HG03520 (cell line): ENCODE data around the gene HOXD13.

ENCODE experiments used
- ATAC-seq: cut with Tn5 transposase; IDR thresholded peaks from one replicate; pipeline ENCODE4 v1.9.1; 2021; ENCODE audit warnings: mild to moderate bottlenecking, moderate library complexity; ENCODE audit not compliant: unreplicated experiment

The HOXD13 gene

DNA sequence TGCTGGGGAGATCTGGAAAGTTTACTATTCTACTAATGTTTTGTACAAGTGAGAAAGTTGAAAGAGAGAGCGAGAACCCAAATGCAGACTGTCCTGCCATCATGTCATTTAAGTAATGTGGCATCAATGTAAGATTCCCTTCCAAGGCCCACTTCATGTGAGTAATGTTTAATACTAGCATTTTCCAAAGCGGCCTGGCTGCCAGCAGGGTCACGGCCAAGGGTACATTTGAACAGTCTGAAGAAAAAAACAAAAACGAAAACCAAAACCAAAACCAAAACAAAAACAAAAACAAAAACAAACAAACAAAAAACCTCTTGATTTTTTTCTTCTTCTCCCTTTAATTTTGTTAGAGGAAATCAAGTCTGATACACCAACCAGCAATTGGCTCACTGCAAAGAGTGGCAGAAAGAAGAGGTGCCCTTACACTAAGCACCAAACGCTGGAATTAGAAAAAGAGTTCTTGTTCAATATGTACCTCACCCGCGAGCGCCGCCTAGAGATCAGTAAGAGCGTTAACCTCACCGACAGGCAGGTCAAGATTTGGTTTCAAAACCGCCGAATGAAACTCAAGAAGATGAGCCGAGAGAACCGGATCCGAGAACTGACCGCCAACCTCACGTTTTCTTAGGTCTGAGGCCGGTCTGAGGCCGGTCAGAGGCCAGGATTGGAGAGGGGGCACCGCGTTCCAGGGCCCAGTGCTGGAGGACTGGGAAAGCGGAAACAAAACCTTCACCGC, 26.2 kb downstream of the HOXD13 start:
- ATAC-seq: no peak

DNA sequence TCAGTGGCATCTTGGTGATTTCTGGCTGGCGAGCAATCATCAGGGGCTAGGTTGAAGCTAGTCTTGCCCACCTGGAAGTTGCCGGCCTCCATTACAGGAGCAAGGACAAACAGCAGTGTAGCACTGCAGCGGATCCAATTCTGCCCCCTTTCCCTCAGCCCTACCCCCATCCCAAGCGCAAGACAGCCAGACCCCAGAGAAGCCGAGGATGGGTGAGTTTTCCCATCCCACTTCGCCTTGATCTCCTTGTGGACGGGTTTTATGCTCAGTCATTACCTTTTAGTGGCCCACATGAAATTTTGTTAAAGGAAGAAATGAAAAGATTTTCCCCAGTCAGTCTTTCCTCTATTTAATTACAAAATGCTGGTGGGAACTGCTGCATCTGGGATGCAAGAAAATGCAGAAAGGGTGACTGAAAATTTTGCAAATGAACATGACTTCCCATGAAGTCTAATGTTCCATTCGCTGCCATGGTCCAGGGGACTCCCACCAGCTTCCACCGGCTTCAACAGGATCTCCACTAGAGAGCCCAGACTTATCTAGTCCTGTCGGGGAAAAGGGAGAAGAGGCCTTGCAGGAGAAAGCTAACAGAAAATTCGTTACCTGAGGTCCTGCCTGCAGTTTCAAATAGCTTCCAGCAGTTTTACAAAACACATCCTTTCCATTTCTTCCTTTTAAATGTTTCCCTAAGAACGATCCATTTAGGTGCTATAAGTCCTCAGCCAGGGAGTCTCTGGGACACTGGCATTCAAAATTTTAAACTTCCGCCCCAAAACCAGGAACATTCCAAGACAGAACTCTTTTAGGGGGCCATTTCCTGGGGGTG, 28.1 kb downstream of the HOXD13 start:
- no peak for ATAC-seq

DNA sequence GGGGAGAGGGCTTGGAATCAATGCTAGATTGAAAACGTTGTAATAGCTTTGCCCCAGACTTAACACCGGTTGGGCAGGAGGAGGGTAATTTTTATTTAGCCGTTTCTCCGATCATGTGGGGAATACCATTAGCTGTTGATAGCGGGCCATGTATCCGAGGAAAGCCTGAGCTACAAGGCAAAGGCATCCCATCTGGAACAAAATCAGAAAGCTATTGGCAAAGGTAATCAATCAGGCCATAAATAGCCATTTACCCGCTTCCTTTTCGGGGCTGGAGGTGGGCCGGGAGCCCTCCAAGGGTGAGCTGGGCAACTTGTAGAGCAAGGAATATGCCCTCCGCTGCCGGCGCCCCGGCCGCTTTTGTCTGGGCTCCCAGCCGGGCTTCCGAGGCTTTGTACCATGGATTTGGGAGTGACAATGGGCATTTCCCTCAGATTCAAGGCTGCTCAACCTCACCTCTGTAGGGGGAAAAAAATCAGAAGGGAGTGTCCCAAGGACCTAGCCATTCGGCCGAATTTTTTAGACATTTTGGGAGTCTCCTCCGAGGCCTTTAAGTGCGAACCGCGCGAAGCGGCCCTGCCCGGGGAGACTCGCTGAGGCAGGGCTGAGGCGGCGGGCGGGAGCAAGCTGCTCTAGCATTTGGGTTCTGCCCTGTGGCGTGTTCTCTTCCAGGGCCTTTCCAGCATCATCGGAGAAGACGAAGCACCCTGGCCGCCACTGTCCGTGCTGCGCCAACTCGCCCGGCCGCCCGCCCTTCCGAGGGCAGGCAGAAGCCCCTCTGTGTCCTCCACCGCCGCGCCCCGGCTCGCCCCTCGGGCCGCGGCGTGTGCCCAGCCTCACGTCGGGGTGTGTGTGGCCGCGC, 28.9 kb downstream of the HOXD13 start:
- ATAC-seq: no peak

DNA sequence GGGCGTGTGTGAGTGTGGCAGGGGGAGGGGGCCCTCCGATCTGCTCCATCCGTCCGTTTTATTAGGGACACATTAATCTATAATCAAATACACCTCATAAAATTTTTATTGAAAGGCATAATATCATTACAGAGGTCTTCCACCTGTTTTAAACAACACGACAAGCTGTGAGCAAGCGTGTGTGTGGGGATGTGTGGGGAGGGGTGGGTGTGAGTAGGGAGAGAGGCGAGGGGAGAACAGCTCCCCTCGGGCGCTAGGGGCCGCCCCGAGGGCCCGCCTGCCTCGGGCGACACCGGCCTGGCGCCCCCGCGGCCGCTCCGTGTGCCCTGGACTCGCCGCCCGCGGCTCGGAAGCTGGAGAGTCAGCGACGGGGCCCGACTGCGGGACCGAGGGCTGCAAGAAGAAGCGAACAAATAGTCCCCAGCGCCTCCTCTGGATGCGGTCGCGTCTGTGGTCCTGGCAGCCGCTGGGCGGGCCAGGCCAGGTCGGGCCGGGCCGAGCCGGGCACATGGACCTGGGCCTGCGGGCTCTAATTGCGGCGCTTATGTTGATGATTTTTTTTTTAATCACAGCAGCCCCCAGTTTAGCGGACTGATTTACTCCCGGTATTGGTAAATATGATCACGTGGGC, 29.6 kb downstream of the HOXD13 start:
- ATAC-seq: no peak

DNA sequence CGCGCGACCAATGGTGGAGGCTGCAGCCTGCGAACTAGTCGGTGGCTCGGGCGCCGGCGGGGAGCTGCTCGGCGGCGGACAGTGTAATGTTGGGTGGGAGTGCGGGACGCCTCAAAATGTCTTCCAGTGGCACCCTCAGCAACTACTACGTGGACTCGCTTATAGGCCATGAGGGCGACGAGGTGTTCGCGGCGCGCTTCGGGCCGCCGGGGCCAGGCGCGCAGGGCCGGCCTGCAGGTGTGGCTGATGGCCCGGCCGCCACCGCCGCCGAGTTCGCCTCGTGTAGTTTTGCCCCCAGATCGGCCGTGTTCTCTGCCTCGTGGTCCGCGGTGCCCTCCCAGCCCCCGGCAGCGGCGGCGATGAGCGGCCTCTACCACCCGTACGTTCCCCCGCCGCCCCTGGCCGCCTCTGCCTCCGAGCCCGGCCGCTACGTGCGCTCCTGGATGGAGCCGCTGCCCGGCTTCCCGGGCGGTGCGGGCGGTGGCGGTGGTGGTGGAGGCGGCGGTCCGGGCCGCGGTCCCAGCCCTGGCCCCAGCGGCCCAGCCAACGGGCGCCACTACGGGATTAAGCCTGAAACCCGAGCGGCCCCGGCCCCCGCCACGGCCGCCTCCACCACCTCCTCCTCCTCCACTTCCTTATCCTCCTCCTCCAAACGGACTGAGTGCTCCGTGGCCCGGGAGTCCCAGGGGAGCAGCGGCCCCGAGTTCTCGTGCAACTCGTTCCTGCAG, 30.3 kb downstream of the HOXD13 start, which contains the start of gene HOXD9:
TSS of gene HOXD9 (plus strand) at position 37 of the 728 bp plus-strand sequence. CDS start at position 87, 50 bp downstream.
- ATAC-seq: no peak

DNA sequence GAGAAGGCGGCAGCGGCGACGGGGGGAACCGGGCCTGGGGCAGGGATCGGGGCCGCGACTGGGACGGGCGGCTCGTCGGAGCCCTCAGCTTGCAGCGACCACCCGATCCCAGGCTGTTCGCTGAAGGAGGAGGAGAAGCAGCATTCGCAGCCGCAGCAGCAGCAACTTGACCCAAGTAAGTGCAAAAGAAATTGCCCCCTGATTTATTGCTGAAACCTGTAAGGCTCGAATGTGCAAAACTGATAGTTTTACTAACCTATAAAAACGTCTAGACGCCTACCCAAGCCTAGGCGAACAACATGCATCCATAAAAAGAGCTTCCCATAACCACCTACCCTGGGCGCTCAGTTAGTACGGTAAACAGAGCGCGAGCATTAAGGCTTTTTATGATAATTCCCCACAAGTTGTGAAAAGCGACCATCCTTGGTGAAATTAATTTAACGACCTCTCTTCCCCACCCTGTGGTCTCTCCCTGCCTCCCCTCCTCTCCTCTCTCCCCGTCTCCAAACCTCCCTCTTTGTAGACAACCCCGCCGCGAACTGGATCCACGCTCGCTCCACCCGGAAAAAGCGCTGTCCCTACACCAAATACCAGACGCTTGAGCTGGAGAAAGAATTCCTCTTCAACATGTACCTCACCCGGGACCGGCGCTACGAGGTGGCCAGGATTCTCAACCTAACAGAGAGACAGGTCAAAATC, 31.0 kb downstream of the HOXD13 start:
- ATAC-seq: no peak

DNA sequence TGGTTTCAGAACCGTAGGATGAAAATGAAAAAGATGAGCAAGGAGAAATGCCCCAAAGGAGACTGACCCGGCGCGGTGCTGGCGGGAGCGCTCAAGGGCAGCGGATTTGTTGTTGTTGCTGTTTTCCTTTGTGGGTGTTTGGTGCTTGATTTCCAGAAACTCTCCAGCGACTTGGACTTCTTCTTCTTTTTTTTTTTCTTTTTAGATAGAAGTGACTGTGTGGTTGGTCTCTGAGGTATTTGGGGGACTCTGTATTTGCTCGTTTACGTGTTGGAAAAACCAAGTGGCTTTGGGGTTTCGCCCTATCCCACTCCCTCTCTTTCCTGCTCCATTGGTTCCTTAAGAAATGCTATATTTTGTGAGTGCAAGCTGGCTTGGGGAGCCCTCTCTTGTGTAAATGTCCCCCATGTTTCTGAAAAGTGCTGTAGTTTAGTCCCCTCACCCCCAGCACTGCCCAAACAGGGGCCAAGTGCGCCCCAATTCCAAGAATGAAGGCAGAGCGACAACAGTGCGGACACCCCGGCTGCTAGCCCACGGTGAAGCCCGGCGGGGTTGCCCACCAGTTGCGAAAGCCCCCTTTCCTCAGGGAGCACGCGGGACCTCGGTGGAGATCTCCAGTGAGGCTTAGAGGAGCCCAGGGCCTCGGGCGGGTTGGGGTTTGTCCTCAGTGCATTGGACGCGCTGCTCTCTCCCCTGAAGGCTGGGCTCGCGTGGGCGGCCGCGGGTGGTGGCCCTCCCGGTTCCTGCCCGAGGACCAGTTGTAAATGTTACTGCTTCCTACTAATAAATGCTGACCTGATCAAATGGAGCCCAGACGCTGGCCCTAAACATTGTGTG, 31.8 kb downstream of the HOXD13 start:
- no peak for ATAC-seq

DNA sequence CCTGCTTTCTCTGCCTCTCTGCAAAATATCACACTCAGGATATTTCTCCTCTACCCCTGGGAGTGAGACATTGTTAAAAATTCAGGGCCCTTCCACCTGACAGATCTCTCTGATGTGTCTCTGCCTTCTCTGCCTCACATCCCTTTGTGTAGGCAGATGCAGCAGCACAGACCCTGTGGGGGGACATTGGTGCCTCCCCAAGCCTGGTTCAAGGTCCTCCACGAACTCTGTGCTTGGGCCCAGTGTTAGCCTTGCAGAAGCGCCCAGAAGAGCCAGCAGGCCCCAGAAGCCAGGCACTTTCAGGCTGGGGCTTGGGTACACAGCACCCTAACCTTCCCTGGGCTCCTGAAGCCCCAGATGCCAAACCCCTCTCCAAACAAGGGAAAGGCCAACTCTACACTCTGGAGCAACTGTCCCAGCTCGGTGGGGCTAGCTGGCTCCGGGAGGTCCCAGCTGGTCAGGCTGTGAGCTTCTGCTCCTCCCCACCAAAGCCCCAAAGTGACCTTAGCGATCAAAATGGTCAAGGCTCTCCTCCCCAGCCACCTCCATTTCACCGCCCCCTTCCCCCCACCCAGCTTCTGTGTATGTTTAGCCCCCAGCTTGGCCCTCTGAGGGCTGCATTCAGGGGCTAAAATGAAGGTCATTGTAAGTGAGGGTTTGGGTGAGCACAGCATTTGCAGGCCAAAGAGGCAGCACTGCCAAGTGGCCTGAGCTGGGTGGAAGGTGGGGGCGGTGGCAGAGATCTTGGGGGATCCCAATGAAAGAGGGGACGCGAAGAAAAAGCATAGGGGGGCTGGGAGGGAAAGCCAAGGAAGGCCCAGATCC, 32.6 kb downstream of the HOXD13 start:
- ATAC-seq: no peak

DNA sequence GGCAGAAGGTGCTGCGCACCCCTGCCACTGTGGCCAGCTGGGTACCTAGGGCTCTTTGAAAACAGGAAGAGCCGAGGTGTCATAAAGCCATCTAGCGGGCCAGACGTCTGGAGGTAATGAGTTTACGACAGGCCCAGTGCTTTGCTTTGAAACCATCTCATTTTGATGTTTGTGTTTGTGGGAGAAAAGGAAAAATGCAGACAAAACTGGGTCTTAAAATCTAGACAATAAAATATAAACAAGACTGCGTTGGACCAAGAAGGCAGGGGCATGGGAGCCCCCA, 33.2 kb downstream of the HOXD13 start:
- no peak for ATAC-seq

DNA sequence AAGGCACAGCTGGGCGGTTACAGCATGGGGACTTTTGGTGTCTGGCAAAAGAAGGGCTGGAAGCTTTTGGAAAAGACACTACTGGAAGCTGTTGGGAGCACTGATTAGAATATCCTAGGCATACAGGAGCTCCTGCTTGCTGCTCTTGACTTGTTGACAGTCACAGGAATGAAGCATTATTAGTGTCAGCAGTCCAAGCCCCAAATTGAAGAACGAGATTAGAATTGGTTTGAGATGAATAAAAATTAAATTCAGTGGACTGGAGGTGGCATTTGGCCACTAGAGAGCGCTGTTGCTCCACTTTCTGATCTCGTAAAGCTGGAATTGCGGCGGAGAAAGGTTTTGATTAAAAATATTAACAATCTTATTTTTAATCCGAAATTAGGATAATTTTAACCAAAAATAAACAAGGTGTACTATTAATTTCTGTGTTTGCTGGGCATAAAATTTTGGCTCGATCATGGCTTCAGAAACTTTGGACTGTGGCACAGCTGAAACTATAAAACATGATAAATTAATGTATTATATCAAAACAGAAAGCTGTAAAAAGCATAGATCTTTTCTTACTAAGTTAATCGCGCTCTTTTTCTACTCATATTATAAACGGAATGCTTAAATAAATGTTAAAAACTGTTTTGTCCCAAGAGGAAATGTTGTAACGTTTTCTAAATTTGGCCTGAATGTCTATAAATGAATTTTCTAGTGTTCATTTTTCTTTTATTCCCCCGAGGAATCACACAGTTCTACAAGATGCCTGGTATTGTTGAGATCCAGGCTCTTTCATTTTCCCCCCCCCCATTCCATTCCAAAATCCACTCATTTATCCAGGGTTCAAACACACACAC, 34.6 kb downstream of the HOXD13 start:
- ATAC-seq: no peak

DNA sequence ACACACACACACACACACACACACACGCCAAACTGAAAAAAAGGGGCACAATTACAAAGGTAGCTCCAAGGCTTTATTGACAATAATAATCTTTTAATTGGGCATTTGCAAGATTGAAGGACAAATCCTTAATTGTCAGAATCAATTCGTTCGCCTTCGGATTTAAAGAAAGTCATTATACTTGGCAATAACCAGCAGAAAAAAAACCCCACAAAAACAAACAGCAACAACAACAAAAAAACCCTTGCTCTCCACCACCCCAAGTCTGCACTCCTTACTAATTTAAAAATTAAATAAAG, 35.2 kb downstream of the HOXD13 start:
- no peak for ATAC-seq

DNA sequence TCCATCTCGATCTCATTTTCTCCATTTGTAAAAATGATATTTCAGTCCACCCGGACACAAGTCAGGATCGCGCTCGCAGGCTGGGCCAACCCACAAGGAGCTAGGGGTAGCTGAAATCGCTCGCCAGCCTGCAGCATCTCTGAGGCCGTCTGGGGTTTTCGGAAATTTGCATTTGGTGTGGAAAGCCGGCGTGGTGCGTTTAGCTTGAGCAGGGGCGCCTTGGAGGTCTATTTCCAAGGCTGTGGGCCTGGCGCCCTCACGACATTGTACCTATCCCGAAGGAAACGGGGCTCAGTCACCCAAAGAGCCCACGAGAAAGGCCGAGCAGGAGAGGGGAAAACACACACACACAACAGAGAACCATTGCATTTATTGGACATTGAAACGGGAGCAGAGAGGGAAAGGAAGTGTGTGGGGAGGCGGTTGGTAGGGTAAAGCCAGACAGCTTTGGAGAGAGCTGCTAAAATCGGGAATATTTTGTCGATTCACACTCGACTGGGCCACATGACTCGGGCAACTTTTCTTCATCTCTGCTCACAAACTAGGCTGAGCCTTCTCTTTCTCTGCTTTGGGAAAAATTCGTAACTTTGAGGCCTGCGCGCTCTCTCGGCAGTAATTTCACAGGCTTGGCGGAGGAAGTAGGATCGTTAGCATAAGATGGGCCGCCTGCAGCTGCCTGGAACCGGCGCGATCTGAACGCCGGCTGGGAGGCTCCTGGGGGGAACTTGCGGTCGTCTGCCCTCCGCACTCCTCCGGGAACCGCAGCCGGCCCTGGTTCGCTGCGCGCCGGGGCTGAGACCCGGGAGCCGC, 35.9 kb downstream of the HOXD13 start:
- ATAC-seq: no peak

DNA sequence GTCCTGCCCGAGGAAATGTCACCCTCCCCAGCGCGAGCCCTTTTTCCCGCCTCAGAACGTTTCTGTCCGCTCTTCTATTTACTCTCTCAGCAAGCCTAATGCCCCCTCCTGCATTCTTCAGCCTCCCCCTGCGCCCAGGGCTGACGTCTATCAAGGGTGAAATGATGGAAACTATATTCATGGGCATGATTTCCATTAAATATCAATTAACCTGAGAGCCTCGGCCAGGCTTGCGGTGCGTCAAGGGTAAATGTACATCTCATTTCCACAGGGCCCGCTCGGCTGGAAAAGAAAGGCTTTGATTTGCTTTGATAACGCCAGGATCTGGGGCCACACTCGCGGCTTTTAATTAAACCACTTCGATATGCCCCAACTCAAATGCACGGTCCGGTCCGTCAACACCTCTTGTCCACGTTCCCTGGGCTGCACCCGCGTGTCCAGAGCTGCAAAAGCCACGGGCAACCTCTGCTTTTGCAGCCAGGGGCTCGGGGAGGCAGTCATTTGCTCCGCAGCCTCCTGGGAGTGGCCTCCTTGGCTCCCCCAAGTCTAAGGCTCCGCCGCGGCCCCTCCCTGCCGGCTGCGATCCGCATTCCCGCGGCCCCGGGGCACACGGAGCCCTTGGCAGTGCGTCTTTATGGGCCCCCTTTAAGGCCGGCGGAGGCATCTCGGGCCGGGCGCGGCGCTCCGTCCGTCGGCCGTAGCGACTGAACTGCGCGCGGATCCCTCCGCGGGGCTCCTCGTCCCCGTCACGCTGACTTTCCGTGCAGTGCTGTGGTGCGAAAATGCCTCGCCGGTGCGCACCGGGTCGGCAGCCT, 36.7 kb downstream of the HOXD13 start, which contains the start of gene HOXD8:
TSS of gene HOXD8 (plus strand) at position 724 of the 815 bp plus-strand sequence. CDS start 662 bp downstream, outside the sequence.
- no peak for ATAC-seq

DNA sequence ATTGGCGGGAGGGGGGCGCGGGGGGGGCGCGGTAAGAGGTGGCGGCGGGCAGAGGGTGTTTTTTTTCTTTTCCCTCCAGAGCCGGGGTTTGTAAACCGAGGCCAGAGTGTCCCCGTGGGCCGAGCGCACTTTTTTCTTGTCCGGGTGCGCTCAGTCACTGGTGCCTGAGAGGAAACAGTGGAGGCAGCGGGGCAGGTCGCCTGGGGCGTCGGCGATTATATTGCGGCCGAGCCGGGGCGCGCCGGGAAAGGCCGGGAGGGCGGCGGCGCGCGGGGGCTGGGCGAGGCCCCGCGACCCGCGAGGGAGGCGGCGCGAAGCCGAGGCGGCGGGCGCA, 37.3 kb downstream of the HOXD13 start:
- ATAC-seq: no peak

DNA sequence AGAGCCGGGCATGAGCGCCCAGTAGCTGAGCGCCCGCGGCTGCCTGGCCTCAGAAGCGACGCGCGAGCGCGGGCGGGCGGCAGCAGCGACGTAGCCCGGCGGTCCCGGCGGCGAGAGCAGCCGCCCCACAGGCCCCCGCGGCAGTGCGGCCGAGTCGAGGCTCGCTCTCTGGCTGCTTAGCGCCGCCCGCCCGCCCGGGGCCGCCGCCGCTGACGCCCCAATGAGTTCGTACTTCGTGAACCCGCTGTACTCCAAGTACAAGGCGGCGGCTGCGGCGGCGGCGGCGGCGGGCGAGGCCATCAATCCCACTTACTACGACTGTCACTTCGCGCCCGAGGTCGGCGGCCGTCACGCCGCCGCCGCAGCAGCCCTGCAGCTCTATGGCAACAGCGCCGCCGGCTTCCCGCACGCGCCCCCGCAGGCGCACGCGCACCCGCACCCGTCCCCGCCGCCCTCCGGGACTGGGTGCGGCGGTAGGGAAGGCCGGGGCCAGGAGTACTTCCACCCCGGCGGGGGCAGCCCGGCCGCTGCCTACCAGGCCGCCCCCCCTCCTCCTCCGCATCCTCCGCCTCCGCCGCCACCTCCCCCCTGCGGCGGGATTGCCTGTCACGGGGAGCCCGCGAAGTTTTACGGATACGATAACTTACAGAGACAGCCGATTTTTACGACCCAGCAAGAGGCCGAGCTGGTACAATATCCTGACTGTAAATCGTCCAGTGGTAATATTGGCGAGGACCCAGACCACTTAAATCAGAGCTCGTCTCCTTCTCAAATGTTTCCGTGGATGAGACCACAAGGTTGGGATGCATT, 37.8 kb downstream of the HOXD13 start:
- no peak for ATAC-seq
